Tibial nerve (tissue), 4 donors: ENCODE results near the gene PSENEN. TPM values are rescaled to one million over a fixed set of nuclear protein-coding genes. Genes with fewer than 3 reads are reported as not detected.

Source experiments
- DNase-seq, 2 donors: peaks; one replicate each; pipeline ENCODE4 v3.0.0-alpha.2; 2019; ENCODE audit warnings: low spot score in 2 of 2
- H3K27ac ChIP-seq, 4 donors: fragments of 200-600 bp; sonication (generic) in 3 of 4; one replicate each; pipeline ENCODE4 v1.5.1; 2017 to 2019; ENCODE audit warnings: mild to moderate bottlenecking in 1 of 4
- H3K27me3 ChIP-seq, 2 donors: fragments of 200-600 bp; sonication (generic) in 1 of 2; one replicate each; pipeline versions ENCODE4 v1.5.1 to v1.6.0; 2017 to 2019
- H3K36me3 ChIP-seq, 3 donors: fragments of 200-600 bp; sonication (generic); one replicate each; pipeline ENCODE4 v1.5.1; 2018 to 2019
- H3K4me1 ChIP-seq, 4 donors: fragments of 200-600 bp; sonication (generic) in 3 of 4; one replicate each; pipeline ENCODE4 v1.5.1; 2017 to 2019
- H3K4me3 ChIP-seq, 4 donors: fragments of 200-600 bp; sonication (generic) in 3 of 4; one replicate each; pipeline ENCODE4 v1.5.1; 2017 to 2019; ENCODE audit warnings: mild to moderate bottlenecking in 1 of 4, moderate library complexity in 1 of 4
- H3K9me3 ChIP-seq, 4 donors: fragments of 200-600 bp; sonication (generic) in 3 of 4; one replicate each; pipeline ENCODE4 v1.5.1; 2017 to 2019
- EP300 ChIP-seq, 2 donors: sonication (generic); formaldehyde crosslinking; IDR thresholded peaks; one replicate each; pipeline ENCODE4 v1.6.1; 2017; ENCODE audit warnings: antibody characterized with exemption in 2 of 2, mild to moderate bottlenecking in 1 of 2
- POLR2A ChIP-seq, 2 donors: fragments of 450-650 bp; IDR thresholded peaks; one replicate each; pipeline ENCODE4 v1.6.1; 2017; ENCODE audit warnings: antibody characterized with exemption in 2 of 2, mild to moderate bottlenecking in 2 of 2, moderate library complexity in 2 of 2
- whole genome bisulfite sequencing, 2 donors: methylation state at CpG; one replicate each; pipeline ENCODE4 v1.1.5; 2018; 5-methylcytosine and 5-hydroxymethylcytosine counted together
- total RNA-seq, 4 donors: library from RNA; depleted of rRNA; stranded (reverse); fragments of >200 nt; gene quantifications; one replicate each; pipeline ENCODE4 v1.1.0, GENCODE V29; 2016
- TF ChIP-seq, protein P1 (sequence below), 5 experiments: fragments of 200-600 bp in 3 of 5; fragments of 450-650 bp in 2 of 5; sonication (generic) in 3 of 5; IDR thresholded peaks; one replicate each; pipeline ENCODE4 v1.5.1; 2016 to 2019; ENCODE audit warnings: antibody characterized with exemption in 5 of 5, mild to moderate bottlenecking in 3 of 5, moderate library complexity in 2 of 5

The PSENEN gene
- total RNA-seq, 4 donors from 2014 or later: 33.1 to 46.7 (median 40.3) TPM

DNA sequence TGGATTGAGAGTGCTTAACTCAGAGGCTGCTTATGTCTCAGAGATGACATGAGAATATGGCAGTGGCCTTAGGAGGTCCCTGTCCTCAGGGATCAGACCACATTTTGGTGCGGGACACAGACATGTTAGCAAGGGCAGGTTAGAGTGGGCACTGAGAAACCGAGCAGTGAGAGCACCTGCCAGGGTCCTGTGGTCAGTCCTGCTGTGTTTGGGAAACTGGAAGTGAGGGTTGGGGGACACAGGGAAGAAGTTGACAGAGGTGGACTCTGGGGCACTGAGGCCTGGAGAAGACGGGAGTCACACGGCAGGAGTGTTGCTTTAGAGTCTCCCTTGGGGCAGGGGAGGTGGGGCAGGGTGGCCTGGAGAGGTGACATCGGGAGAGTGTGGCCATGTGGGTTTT, 10.6 kb upstream of the PSENEN start:
- no peak for DNase-seq
- Histone ChIP-seq H3K27ac (no peak overlapping the region), H3K4me3 (no peak overlapping the region), H3K4me1 (peaks cover 0 to 8% (median 4%) of the 10 kb centered on the region in 4 donors), H3K36me3 (peaks cover 3 to 94% (median 22%) of the 10 kb centered on the region in 3 donors), H3K9me3 (no peaks in the 10 kb centered on the region), H3K27me3 (no peaks in the 10 kb centered on the region)
- TF ChIP-seq POLR2A (IDR thresholded peaks at IDR 0.05) (no peak), EP300 (IDR thresholded peaks at IDR 0.05) (no peak)
- TF ChIP-seq, protein P1, sequence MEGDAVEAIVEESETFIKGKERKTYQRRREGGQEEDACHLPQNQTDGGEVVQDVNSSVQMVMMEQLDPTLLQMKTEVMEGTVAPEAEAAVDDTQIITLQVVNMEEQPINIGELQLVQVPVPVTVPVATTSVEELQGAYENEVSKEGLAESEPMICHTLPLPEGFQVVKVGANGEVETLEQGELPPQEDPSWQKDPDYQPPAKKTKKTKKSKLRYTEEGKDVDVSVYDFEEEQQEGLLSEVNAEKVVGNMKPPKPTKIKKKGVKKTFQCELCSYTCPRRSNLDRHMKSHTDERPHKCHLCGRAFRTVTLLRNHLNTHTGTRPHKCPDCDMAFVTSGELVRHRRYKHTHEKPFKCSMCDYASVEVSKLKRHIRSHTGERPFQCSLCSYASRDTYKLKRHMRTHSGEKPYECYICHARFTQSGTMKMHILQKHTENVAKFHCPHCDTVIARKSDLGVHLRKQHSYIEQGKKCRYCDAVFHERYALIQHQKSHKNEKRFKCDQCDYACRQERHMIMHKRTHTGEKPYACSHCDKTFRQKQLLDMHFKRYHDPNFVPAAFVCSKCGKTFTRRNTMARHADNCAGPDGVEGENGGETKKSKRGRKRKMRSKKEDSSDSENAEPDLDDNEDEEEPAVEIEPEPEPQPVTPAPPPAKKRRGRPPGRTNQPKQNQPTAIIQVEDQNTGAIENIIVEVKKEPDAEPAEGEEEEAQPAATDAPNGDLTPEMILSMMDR (IDR thresholded peaks at IDR 0.05): no peak
- 75 to 82% methylated on average over 5 of the region's 5 CpGs for WGBS, 2 donors

DNA sequence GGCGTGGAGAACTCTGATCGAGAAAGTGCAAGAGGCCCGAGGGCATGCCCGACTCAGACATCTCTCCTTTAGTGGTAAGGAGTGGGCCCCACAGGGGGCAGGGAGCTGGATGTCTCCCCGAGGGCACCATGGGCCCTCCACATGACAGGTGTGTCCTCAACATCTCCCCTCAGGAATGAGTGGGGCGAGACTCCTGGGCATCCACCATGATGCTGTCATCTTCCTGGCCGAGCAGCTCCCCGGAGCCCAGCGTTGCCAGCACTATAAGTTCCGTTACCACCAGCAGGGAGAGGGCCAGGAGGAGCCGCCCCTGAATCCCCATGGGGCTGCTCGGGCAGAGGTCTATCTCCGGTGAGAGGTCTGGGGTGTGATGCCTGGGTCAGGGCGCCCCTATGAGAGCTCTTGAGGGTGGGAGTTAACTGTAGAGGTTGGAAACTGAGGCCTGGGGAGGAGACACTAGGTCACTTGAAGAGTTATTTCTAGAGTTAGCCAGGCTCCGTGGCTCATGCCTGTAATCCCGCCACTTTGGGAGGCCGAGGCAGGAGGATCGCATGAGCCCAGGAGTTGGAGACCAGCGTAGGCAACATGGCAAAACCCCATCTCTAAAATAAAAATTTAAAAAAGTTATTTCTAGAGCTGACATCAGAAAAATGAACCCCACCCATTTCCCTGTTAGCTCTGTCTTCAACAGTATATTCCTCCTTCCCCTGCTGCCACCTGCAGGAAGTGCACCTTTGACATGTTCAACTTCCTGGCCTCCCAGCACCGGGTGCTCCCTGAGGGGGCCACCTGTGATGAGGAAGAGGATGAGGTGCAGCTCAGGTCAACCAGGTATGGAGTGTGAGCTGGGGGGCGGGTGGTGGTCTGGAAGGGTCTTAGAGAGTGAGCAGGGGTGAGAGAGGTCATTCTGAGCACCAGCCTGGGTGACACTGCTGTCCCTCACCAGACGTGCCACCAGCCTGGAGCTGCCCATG, 8.3 kb upstream of the PSENEN start:
- TF ChIP-seq POLR2A (IDR thresholded peaks at IDR 0.05) (no peak), EP300 (IDR thresholded peaks at IDR 0.05) (no peak)
- TF ChIP-seq, protein P1 (IDR thresholded peaks at IDR 0.05): no peak
- no peak overlapping the region for H3K4me3 ChIP-seq
- WGBS, 2 donors: 82 to 85% methylated on average over 21 of the region's 22 CpGs
- H3K9me3 ChIP-seq: no peaks in the 10 kb centered on the region
- peaks cover 3 to 71% (median 4%) of the 10 kb centered on the region in 3 donors for H3K36me3 ChIP-seq
- no peaks in the 10 kb centered on the region for H3K27me3 ChIP-seq
- DNase-seq: no peak
- H3K27ac ChIP-seq: no peak overlapping the region
- peaks cover 0 to 22% (median 12%) of the 10 kb centered on the region in 4 donors for H3K4me1 ChIP-seq

DNA sequence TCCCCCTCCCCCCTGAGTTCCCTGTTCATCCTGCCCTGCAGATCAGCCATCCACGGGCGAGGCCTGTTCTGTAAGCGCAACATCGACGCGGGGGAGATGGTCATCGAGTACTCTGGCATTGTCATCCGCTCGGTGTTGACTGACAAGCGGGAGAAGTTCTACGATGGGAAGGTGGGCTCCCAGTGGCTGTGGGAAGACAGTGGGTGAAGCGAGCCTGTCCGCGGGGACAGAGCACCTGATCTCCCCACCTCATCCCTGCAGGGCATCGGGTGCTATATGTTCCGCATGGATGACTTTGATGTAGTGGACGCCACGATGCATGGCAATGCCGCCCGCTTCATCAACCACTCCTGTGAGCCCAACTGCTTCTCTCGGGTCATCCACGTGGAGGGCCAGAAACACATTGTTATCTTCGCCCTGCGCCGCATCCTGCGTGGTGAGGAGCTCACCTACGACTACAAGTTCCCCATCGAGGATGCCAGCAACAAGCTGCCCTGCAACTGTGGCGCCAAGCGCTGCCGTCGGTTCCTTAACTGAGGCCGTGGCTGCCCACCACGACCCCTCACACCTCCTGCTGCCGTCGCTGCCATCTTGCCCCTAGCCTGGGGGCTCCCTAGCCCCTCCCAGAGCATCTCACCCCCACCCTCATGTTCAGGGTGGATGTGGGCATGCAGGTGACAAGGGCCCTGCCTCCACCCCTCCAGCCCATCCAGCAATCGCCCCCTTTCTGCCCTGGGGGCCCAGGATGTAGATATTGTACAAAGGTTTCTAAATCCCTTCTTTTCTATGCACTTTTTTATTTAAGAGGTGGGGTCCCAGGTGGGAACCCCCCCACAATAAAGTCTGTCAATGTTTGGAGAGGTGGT, 7.2 kb upstream of the PSENEN start:
- Histone ChIP-seq H3K4me3 (no peak overlapping the region), H3K4me1 (peaks cover 0 to 22% (median 13%) of the 10 kb centered on the region in 4 donors), H3K36me3 (peaks cover 3 to 66% (median 4%) of the 10 kb centered on the region in 3 donors), H3K27ac (no peak overlapping the region), H3K27me3 (no peaks in the 10 kb centered on the region), H3K9me3 (no peaks in the 10 kb centered on the region)
- TF ChIP-seq POLR2A (IDR thresholded peaks at IDR 0.05): no peak
- TF ChIP-seq, protein P1 (IDR thresholded peaks at IDR 0.05): no peak
- no peak for TF ChIP-seq EP300 (IDR thresholded peaks at IDR 0.05)
- DNase-seq: no peak
- WGBS, 2 donors: 88 to 90% methylated on average over 32 to 36 of the region's 37 CpGs

DNA sequence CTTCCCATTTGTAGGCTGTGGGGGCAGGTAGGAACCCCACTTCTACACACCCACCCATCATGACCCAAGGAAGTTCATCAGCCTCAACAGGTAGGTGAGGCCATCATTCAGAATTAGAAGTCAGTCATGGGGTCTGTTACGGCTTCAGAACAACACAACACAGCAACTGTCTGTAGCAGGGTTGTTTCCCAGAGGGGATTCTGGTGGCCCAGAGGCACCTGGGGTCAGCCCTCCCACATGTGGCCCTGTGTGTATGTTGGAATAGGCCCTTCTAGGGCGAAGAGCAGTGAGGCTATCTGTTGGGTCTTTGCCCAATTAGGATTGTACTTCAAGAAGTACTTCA, 6.6 kb upstream of the PSENEN start:
- WGBS, 2 donors: 67 to 94% methylated on average over 1 to 2 of the region's 2 CpGs
- TF ChIP-seq POLR2A (IDR thresholded peaks at IDR 0.05): no peak
- TF ChIP-seq, protein P1 (IDR thresholded peaks at IDR 0.05): no peak
- TF ChIP-seq EP300 (IDR thresholded peaks at IDR 0.05): no peak
- Histone ChIP-seq H3K9me3 (no peaks in the 10 kb centered on the region), H3K4me1 (peaks cover 0 to 25% (median 15%) of the 10 kb centered on the region in 4 donors), H3K36me3 (peaks cover 3 to 60% (median 4%) of the 10 kb centered on the region in 3 donors), H3K27me3 (no peaks in the 10 kb centered on the region), H3K4me3 (no peak overlapping the region), H3K27ac (no peak overlapping the region)
- no peak for DNase-seq
